Renal cortex interstitium (tissue), 11 donors: ENCODE data around the gene MYO3B. TPM values are rescaled to one million over a fixed set of nuclear protein-coding genes. Genes with fewer than 3 reads are reported as not detected.
A peak's percentile ranks its signal among the peaks of the same experiment; 100 is the strongest.
"Not testable (repeated sequence)": the region's sequence is repeated elsewhere in the genome, so short reads cannot be mapped to it uniquely, and the experiment has no call there.

Source experiments
- DNase-seq, 11 donors: peaks; one replicate each; pipeline ENCODE4 v3.0.0-alpha.2; 2013; ENCODE audit warnings: low read depth in 9 of 11, low spot score in 4 of 11; ENCODE audit errors: extremely low read depth in 1 of 11
- polyA plus RNA-seq, 3 donors: library from polyadenylated mRNA; unstranded; fragments of 120-200 nt; gene quantifications; one replicate each; pipeline ENCODE4 v1.2.1, GENCODE V29; 2013; ENCODE audit not compliant: insufficient read length in 3 of 3

Gene MYO3B
- polyA plus RNA-seq, 3 donors: 6.1 to 9.9 (median 6.6) TPM

GRCh38 chr2:170531876-170532275, 353.9 kb downstream of the MYO3B start:
- DNase-seq: no peak

GRCh38 chr2:170533156-170533555, 355.2 kb downstream of the MYO3B start:
- no peak for DNase-seq

DNA sequence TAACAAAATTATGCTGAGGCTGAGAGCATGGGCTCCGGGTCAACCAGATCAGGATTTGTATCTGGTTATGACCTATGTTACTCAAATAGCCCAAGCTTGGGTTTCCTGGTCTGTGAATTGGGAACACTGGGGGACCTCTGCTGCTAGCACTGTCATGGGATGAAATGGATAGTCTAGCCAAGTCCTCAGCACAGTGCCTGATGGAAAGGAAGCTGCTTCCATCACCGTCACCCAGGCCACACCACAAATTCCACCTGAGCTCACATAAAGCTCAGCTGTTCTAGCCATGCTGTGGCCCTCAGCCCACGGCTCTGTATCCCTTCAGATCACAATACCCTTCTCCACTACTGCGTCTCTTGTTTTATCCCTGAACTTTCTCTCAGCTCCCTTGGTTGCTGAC, 357.6 kb downstream of the MYO3B start:
- no peak for DNase-seq

- DNase-seq: no peak
Measured at GRCh38 chr2:170544817-170545216, 366.9 kb downstream of the MYO3B start.

GRCh38 chr2:170548304-170548703, 370.4 kb downstream of the MYO3B start:
- no peak for DNase-seq

- no peak for DNase-seq
Measured at GRCh38 chr2:170550501-170550900, 372.6 kb downstream of the MYO3B start.

- not testable (repeated sequence) for DNase-seq
Measured at GRCh38 chr2:170551899-170552298, 374.0 kb downstream of the MYO3B start.

GRCh38 chr2:170553748-170554147, 375.8 kb downstream of the MYO3B start:
- DNase-seq: no peak

- no peak for DNase-seq
Measured at GRCh38 chr2:170554278-170554955, 376.5 kb downstream of the MYO3B start.

GRCh38 chr2:170562928-170563327, 385.0 kb downstream of the MYO3B start:
- no peak for DNase-seq

DNA sequence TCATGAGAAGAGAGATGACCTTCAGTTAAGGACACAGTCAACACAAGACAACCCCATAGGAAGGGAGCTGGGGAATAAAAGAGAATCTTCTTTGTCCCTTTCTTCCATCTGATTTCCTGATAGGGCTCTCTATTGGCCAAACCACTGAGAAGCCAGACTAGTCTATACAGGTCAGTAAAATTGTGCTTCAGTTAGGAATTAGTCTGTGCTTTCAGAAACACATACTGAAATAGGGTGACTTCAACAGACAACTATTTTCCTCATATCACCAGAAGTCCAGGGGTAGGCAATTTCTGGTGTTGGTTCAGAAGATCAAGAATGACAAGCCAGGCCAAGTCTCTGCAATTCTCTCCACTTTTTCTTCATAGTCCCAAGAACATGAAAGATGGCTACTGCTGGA, 385.5 kb downstream of the MYO3B start:
- no peak for DNase-seq

DNA sequence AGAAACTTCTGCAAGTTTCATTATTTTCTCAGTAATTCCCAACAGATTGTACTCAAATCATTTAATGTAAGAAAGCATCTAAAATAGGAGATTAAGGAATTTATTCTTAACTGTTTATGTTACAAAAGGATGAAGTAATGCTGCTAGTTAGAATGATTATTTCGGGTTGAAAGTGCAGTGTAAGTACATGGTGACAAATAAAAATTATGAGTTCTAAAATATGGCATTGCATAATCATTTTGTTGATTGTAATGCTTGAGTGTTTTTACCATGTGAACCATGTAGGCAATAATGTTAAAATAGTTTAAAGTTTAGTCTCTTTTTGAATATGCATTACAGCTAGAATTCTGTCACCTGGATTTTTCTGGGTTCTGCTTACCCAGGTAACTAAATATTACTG, 388.2 kb downstream of the MYO3B start:
- no peak for DNase-seq

DNA sequence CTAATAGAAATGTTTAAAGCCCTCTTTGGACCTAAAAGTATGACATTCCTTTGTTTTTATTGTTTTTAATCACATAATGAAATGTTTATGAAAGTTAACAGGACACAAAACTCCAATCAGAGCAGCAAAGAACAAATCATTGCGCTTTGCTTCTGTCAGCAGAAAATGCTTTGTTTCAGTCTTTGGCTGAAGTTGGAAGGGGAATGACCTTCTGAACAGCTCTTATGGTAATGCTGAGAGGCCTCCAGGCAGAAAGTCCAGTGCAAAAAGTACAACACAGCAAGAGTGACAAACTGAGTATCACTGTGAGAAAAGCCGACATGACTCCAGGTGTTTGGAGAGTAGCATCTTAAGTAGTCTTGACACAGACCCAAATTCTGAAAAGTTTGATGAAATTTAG, 389.5 kb downstream of the MYO3B start:
- DNase-seq: peak in 1 of 11 donors; percentile 12

- DNase-seq: no peak
Measured at GRCh38 chr2:170568511-170568910, 390.6 kb downstream of the MYO3B start.

DNA sequence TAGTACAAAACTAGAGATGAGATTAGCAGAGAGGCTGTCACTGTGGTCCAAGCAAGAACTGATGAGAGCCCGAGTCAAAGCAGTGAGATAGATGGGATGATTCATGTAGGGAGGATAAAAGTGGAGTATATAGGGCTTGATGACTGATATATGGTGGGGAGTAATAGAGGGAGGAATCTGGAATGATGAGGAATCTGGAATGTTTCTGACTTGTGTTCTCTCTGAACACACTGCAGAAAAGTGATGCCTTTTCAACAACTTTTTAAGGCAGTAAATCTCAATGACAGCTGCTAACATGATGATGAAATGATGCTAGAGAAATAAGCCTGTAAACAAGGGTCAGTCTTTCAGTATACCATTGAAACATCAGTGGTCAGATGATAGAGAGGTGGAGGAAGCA, 393.7 kb downstream of the MYO3B start:
- DNase-seq: no peak

DNA sequence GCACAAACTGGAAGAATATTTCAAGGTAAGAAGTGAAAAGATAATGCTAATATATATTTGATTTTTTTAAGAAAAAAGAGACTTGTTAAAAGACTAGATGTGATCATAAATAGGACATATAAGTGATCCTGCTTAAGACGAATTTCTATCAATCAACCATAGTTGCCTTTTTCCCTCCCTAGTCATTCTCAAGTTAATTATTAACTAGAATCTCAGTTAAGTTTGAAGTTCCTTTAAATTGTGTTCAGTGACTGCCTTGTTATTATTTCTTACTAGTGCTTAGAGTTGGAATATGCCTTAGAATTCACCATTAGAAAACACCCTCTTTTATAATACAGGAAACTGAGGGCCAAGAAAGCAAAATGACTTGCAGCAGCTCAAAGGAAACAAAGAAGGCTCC, 395.7 kb downstream of the MYO3B start:
- peak in 1 of 11 donors; percentile 5 for DNase-seq

GRCh38 chr2:170576296-170576695, 398.3 kb downstream of the MYO3B start:
- no peak for DNase-seq

DNA sequence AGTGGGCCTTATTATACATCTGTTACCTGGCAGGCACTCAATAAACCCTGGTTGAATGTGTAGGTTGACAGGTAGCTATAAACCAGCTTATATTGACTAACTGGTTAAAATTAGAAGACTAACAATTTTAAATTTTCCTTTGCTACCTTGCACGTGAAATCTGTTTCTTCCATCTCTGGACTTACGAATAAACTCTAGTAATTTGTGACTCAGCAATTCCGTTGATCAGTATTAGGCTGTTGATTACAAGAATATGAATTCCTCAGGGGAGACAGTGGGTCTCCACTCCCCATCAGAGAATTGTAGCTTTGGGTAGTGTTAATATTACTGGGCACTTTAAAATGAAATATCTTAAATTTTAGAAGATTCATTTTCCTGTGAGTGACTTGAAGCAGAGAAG, 399.4 kb downstream of the MYO3B start:
- DNase-seq: no peak

DNA sequence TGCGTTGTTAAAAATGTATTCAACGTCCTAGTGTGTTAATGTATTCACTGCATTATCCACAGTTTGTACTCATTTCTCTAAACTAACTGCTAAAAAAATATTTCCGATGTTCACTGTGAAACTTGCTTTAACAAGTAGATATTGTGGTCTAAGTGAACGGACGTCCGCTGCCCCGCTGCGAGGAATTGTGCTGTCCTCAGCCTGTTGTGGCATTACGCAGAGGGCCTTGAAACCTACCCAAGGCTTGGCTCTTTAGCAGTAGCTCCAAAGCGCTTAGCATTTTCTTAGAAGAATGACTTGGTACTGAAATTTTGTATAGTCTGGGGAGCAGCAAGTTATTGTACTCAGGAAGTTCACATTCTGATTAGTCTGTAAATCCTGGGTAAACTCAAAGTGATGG, 400.7 kb downstream of the MYO3B start:
- no peak for DNase-seq

DNA sequence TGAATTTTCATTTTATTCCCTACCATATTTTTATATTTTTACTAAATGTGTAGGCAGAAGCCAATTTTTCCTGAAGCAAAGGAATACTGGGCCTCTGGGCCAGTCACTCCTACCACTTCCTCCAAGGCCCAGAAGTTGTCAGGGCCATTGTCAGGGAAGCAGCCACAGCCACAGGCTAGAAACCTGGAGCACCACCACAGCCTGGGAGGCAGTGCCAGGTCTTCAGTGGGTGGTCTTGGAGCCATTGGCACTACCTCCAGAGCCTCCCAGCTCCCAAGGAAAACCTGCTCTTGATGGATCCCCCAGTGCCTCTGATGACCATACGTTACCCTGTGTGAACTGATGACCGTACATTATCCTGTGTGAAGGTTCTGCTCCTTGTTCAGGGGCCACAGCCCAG, 401.6 kb downstream of the MYO3B start:
- DNase-seq: no peak

- no peak for DNase-seq
Measured at GRCh38 chr2:170582313-170582712, 404.4 kb downstream of the MYO3B start.
